GM21825 (cell line): ENCODE data around the gene EIF5AL1.
"Not testable (repeated sequence)": the region's sequence is repeated elsewhere in the genome, so short reads cannot be mapped to it uniquely, and the experiment has no call there.

ENCODE experiments used
- ATAC-seq: cut with Tn5 transposase; IDR thresholded peaks from one replicate; pipeline ENCODE4 v1.9.1; 2021; ENCODE audit warnings: mild to moderate bottlenecking, moderate library complexity; ENCODE audit not compliant: unreplicated experiment

EIF5AL1 gene

GRCh38 chr10:79487296-79488194, 24.8 kb upstream of the EIF5AL1 start:
- ATAC-seq: peak; percentile 71

- ATAC-seq: no peak
Measured at GRCh38 chr10:79488336-79488735, 24.0 kb upstream of the EIF5AL1 start.

- no peak for ATAC-seq
Measured at GRCh38 chr10:79488870-79489269, 23.5 kb upstream of the EIF5AL1 start.

DNA sequence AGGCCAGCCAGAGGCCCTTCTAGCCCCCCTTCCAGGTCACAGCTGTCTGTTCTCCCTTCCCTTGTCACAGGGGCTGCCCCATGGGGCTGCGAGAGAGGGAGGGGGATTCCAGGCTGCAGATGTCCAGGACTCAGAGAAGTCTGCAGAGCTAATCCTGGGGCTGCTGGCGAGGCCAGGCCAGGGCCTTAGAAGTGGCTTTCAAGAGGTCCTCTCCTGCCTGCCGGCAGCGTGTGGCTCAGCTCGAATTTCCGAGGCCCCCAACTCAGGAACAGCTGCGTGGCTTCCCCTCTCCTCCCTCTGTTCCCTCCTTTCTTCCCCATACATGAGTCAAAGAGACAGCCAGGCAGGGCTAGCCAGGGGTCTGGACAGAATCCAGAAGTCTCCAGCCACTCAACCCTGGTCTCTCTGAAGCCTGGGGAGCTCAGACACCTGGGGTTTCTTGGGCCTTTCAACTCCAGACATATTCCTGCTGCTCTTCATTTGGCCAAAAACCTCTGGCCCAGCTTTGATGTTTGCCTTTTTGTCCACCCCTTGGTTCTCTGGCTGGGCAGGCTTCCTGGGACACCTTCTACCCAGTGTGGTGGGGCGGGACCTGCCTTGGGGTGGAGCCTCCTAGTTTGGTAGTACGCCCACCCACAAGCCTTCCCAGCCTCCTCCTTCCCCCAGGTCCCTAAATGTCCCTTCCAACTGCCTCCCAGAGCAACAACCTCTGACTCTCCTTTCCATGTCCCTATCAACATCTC, 21.8 kb upstream of the EIF5AL1 start:
- no peak for ATAC-seq

DNA sequence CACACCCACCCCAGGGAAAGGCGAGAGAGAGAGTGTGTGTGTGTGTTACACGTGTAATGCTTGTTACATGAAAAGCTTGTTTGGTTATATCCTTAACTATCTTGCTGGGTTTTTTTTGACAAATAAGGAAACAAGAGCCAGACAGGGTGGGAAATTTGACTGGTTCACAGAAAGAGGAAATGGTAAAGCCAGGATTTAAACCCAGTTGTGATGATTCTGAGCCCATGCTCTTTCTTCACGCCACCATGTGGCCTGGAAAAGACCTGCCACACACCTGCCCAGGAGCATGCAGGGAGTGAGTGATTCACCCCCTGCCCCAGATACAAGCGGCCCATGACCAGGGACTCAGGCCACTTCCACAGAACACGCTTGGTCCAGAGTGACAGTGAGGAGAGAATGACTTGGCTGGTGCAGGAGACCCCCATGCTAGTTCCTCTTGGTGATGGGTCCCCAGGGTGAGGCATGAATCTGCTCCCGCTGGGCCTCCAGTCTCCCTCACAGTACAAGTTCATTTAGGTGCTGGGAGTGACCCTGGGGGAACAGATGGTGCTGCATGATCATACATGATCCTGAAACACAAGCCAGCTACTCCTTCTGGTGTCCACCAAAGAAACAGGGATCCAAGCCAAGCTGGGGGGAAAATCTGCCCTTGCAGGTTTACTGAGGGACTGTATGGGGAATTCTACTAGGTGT, 21.0 kb upstream of the EIF5AL1 start:
- ATAC-seq: no peak

- ATAC-seq: no peak
Measured at GRCh38 chr10:79492256-79492655, 20.1 kb upstream of the EIF5AL1 start.

GRCh38 chr10:79492839-79493238, 19.5 kb upstream of the EIF5AL1 start:
- ATAC-seq: no peak

DNA sequence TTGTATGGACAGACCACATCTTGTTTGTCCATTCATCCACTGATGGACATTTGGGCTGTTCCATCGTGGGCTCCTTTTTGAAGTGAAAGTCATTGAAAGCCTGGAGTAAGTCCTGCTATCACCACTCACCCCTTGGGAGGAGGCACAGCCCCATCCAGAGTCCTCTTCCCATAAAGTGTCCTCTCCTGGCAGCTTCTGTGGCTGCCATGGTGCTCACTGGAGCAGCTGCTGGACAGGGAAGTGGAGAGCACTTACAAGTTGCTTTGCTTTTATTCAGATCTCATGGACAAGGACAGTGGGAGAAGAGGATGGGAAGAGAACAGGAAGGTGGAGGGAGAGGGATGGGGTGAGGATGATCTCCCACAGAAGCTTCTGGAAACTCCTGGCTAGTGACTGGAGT, 18.5 kb upstream of the EIF5AL1 start:
- no peak for ATAC-seq

DNA sequence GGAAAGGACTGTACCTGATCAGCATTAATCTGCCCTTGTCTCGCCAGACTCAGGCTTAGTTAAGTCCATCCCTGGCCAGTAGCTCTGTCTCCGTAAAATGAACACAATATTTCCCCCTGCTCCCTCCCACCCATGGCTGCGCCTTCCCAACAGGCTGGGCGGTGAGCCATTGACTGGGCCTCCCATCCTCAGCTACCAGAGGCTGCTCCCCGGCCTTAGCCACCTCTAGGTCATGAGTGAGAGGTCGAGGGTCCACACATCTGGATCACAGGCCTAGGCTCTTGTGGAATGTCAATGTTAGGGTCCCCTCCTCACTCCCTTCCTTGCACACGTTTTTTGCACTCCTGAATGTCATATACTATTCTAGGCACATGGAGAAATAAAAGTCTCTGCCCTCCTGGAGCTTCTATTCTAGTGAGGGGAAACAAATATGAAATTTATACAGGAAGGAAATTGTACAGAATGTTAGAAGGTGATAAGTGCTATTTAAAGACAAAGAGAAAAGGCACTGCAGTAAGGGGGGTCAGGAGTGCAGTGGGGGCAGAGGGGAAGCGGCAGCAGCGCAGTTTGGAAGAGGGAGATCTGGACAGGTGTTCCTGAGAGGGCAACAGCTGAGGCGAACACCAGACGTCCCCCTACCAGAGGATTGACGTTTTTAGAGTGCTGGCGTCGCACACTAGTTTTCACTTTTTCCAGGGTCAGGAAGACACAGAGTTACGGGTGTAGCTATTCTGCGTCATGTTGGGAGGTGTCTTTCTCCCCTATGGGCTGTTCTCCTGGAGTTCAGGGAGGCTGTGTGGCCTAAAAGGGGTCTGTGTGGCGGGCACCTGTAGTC, 17.2 kb upstream of the EIF5AL1 start:
- ATAC-seq: no peak

GRCh38 chr10:79495791-79496190, 16.5 kb upstream of the EIF5AL1 start:
- ATAC-seq: no peak

DNA sequence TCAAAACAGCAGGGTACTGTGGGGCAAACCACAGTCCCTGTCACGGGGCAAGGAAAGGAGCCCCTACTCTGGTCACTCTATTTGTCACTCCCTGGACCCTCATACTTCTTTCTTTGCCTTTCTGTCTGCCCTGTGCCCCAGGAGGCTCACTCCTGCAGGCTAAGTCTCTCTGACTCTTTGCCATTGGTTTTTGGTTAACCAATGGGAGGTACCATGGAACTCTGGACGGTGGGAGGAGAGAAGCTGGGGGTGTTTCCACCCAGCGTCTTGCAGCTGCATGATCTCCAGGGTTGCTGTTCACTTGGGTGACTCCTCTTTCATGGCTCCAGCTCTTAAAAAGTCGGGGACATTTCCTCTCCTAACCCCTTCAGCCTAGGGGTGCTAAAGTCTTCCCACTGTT, 15.4 kb upstream of the EIF5AL1 start:
- ATAC-seq: no peak

DNA sequence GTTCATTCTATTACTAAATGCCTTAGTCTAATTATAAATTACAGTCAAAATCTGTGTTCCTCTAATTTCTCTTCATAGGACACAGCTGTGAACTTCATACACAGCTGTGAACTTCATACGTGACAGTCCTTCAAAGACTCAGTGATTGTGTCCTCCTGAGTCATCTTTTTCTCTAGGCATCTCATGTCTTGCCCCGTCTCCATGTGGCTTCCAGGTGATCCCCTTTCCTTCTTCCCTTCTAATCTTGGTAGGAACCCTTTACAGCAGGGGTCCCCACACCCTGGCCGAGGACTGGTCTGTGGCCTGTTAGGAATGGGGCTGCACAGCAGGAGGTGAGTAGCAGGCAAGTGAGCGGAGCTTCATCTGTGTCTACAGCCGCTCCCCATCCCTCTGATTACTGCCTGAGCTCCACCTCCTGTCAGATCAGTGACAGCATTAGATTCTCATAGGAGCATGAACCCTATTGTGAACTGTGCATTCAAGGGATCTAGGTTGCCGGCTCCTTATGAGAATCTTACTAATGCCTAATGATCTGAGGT, 14.0 kb upstream of the EIF5AL1 start:
- no peak for ATAC-seq

DNA sequence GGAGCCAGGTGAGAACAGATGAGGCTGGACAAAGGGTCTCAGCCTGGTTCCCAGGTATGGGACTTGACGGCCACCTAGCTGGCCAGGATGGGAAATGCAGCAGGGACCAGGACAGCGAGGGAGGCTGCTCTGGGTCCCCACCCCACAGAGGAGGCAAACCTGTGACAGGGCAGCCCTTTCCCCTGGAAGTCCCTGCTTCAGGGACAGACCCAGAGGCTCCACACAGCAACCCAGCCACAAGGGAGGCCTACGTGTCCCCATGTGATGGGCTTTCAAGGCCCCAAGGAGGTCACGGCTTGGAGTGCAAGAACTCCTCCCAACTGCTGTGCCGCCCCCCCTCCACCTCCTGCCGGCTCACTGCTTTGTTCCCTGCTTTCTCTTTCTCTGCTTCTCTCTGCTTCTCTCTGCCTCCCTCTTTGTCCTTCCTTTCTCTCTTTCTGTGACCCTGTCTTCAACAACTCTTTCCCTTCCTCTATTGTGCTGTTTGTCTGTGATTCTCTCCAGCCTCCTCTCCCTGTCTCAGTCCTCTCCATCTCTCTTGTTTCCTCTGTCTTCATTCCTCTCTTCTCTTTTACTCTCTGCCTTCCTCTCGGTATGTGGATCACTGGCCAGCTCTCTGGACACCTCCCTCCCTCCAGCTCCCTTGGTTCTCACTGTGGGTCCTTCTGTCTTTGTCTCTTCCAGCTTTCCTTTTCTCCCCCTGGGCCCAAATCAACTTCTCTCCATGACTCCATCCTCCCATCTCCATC, 9.6 kb upstream of the EIF5AL1 start:
- no peak for ATAC-seq

DNA sequence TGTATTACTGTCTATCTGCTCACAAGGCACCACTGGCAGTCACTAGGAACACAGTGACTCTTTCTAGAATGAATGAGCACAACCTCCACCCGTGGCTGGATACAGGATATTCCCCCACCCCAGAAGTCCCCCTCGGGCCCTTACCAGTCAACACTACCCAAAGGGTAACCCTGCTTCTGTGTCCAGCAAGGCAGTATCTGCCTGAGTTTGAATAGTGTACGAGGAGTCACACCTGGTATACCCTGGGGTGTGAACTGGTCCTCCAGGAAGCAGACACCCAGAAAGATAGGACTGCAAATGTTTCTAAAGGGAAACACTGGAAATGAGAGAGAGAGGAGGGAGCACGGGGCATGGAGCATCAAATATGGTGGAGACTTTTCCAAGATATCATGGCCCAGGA, 8.5 kb upstream of the EIF5AL1 start:
- not testable (repeated sequence) for ATAC-seq

- ATAC-seq: not testable (repeated sequence)
Measured at GRCh38 chr10:79504483-79504882, 7.8 kb upstream of the EIF5AL1 start.

- not testable (repeated sequence) for ATAC-seq
Measured at GRCh38 chr10:79505328-79505727, 7.0 kb upstream of the EIF5AL1 start.

DNA sequence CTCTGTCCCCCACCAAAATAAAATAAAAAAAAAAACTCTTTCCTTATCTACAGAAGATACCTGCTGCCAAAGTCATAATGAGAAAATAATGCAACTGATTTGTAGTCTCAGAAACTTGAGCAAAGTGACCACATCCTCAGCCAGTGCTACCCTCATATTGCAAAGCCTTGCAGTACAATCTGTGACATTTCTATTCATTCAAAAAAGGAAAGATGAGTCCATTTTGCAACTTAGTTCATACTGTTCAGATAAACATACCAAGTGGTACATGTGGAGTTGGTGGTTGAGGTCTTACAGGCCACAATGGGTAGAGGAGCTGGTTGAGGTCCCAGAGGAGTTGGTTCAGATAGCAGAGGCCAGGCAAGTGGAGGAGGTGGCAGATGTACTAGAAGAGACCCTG, 6.5 kb upstream of the EIF5AL1 start:
- ATAC-seq: no peak

DNA sequence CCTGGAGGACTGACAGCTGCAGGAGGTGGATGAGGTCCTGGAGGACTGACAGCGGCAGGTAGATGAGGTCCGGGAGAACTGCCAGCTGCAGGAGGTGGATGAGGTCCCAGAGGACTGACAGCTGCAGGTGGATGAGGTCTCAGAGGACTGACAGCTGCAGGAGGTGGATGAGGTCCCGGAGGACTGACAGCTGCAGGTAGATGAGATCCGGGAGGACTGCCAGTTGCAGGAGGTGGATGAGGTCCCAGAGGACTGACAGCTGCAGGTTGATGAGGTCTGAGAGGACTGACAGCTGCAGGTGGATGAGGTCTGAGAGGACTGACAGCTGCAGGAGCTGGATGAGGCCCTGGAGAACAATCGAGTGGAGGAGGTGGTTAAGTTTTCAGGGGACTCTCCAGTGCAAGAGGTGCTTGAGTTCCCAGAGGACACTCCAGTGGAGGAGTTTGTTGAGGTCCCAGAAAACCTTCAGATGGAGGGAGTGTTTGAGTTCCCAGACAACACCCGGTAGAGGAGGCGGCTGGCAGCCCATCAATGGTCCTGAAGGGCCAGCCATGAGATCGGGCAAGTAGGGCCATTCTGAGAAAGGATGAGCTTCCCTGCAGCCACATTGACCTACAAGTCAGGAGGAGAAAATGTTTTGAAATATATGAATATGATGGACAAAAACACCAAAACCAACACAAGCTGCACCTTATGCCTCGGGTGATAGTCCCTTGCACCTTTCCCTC, 4.7 kb upstream of the EIF5AL1 start:
- no peak for ATAC-seq

DNA sequence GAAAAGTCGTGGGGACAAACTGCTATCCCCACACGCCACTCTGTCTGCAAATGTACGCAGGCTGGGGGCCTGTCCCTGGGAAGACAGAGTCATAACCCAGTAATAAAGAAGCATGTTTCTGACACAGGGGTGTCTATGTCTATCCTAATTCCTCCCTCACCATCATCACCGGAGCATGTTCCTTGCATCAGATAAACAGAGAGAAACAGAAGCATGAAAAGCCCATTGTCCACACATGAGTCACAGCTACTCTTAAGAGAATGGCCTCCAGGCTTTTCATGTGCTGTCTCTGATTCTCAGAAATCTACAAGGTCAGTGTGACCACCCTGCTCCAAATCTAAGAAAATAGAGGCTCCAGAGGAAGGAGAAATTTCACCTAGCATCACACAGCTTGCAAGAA, 4.1 kb upstream of the EIF5AL1 start:
- ATAC-seq: not testable (repeated sequence)
